Right forelimb (tissue), 1 donor: ENCODE measurements around the gene JAG2.

ENCODE experiments used
- DNase-seq: peaks from one replicate; pipeline ENCODE4 v3.0.0-alpha.2; 2018

The JAG2 gene

DNA sequence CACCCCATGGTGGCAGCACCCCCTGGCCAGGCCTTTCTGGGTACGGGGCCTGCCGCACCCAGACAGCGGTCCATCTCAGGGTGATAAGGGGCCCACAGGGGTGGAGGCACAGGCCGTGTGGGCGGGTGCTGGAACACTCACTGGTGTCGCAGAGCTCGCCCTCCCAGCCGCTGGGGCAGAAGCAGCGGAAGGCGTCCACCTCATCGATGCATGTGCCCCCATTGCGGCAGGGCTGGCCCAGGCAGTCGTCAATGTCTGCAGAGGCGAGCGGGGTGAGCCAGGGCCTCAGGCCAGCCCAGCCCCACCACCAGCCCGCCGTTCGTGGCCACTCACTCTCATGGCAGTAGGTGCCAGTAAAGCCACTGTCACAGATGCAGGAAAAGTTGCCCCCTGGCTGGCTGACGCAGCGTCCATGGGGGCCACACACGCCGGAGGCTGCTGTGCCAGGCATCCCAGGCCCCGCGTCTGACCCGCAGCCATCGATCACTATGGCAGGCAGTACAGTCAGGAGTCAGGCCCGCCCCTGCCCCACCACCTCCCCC, 19.9 kb downstream of the JAG2 start:
- peak; percentile 37 for DNase-seq

DNA sequence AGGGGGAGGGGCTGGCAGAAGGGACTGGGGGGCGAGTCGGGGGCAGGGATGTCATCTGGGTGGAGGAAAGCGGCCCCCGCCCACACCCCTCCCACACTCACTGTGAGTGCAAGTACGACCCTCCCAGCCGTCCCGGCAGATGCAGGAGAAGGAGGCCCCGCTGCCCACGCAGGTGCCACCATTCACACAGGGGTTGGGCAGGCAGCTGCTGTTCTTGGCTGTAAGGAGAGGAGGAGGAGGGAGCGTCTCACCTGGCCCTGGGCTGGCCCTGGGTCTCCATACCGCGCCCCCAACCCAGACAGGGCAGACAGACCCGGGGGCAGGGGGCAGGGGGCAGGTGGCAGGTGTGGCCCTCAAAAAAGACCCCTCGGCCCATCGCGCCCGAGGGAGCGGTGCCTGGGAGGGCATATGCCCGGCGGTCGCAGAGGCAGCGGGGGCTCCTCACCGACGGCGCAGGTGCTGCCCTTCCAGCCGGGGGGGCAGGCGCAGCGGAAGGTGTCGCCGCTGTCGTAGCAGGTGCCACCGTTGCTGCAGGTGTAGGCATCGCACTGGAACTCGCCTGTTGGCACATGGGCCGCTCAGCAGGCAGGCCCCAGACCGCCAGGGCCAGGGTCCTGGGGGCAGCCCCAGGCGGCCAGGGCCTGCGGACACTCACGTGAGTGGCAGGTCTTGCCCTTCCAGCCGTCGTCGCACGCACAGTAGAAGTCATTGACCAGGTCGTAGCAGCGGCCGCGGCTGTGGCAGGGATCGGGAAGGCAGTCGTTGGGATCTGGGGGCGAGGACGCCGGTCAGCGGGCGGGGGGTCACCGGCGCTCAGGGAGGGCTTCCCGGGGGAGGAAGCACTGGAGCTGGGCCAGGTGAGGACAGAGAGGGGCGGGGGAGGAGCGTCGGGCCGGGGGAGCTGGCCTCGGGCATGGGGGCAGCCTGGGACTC, 20.6 kb downstream of the JAG2 start:
- peak; percentile 32 for DNase-seq

DNA sequence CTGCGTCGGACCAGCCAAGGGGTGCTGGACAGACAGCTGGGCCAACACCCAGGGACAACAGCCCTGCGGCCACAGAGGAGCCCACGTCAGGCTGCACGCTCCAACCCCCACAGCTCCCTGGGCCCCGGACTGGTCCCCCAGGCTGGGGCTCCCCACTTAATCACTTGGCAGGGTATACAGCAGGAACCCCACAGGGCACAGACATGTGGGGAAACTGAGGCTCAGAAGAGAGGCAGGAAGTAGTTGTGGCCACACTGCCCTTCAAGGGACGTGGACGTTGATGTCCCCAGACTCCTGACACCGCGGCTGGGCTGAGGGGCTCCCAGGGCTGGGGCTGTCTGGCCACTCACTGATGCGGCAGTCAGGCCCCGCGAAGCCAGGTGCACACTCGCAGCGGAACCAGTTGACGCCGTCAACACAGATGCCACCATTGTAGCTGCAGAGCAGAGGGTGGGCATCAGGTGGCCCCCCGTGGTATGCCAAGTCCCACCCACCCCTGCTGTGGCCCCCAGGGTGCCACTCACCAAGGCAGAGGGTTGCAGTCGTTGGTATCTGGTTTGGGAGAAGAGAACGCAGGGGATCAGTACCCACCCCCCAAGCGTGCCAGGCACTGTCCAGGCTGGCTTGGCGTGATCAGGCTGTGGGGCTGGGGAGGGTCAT, 21.5 kb downstream of the JAG2 start:
- peak; percentile 6 for DNase-seq

DNA sequence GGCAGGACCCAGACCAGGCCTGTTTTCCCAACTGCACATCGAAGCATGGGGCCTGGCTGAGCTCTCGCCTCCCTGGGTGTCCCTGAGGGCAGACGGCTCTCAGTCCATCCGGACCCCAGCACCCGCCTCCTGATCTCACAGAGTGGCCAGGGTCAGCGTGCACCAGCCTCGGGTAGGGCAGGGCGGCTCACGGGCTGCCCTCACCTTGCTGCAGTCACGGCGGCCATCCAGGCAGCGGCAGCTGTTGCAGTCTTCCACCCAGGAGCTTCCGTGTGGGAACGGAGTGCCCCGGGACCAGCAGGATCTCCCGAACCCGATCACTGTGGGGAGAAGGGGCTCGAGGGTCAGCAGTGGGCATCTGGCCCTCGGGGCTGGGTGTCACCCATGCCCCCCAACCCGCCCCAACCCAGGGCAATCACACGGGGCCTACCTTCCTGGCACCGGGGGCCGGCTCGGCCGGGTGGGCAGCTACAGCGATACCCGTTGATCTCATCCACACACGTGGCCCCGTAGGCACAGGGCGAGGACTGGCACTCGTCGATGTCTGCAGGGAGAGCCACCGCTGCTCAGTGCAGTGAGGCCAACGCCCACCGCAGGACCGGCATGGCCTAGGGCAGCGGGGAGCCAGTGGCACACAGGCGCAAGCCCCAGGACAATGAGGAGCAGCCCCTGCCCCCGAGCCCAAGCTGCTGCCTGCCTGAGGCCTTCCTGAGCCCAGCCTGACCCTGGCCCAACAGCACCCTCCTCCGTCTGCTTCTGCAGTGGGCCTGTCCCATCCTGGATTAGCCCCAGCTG, 22.2 kb downstream of the JAG2 start:
- peak; percentile 43 for DNase-seq

DNA sequence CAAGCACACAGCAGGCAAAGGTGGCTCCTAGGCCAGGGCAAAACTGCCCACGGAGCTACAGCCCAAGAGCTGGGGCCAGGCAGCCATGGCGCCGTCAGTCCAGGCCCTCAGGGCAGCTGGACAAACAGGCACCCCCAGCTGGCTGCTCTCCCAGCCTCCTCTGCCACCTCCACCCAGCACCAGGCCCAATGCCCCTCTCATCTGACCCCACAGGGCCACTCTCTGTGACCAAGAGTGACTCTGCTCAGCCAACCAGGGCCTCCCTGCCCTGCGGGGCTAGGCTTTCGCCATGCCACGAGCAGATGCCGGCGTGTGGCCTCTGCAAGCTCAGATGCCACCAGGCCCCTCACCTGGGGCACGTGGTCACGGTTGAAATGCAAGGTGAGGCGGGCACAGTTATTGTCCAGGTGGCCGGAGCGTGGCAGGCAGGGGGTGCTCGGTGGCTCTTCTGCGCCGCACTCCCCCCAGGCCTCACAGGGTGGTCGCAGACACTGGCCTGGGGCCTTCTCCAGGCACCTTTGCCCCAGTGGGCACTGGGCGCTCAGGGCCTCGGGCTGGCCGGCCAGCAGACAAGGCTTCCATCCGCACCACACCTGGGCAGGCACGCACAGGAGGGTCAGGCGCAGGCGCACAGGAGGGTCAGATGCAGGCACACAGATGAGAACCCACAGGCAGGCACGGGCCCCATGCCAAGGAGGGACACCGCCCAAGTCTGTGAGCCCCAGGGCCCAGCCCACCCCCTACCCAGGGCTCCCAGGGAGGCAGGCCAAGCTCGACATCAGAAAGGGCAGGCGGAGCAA, 23.0 kb downstream of the JAG2 start:
- peak; percentile 33 for DNase-seq

DNA sequence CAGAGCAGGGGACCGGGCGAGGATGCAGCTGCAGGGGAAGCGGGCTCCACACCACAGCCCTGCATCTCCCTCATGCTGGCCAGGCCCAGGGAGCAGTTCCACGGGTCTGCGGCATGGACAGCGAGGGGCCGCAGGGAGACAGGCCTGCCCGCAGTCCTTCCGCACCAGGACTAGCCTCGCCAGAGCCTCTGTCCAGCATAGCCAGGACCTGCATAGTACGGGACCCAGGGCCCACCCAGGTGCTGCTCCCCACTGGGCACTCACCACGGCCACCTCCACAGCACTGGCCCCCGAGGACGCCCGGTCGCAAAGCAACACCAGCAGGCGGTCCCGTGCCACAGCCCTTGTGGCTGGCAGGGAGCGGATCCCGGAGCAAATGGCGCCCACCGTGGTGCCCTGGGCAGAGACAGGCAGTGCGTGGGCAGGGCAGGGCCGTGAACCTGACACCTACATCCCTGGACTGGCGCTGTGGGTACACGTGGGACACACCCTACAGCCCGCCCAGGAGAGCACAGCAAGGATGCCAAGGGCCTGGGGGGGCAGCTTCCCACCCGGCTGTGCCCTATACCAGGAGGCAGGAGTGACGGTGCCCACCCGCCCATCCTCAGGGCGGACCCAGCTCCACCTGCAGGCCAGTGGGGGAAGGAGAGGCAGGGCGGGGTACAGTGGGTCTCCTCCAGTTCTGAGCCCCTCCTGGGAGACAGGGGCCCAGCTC, 23.8 kb downstream of the JAG2 start:
- peak; percentile 30 for DNase-seq

DNA sequence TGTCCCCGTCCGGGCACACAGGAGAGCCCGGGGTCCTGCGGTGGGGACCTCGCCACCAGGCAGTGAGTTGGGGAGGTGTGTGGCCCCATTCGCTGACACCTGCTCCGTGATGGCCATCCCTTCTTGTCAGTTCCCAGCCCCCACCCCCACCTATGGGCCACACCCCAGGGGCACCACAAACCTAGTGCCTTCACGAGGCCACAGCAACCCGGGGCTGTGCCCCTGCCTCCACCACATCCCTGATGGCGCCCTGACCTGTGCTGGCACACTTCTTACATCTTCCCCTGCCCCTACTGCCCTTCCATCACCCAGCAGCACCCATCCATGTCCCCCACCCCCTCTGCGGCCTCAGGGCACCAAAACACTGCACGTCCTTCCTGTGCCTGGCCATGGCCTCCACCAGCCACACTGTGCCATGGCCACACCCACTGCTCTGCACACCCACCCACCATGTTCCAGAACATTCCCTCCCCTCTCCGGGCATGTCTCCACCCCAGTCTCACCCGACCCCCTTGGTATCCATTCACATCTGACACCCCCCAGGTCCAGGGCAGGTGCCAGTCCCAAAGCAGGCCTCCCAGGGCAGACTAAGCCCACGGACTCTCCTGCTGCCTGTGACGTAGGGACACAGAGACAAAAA, 24.4 kb downstream of the JAG2 start:
- peak; percentile 30 for DNase-seq

DNA sequence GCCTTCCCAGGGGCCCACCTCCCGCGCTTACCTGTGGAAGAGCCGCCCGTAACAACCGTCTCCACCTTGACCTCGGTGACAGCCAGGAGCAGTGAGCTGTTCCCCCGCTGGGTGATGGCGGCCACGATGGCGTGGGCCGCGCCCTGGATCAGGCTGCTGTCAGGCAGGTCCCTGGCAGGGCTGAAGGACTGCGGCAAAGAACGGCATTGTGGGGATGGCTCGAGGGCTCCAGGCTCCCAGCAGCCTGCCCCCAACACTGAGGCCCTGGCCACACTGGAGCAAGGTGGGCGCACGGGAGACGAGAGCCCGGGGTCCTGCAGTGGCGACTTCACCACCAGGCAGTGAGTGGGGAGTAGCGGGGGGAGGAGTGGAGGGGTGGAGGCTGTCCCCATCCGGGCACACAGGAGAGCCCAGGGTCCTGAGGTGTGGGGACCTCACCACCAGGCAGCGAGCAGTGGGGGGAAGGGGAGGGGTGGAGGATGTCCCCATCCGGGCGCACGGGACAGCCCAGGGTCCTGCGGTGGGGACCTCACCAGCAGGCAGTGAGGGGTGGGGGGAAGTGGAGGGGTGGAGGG, 25.0 kb downstream of the JAG2 start:
- peak; percentile 39 for DNase-seq

DNA sequence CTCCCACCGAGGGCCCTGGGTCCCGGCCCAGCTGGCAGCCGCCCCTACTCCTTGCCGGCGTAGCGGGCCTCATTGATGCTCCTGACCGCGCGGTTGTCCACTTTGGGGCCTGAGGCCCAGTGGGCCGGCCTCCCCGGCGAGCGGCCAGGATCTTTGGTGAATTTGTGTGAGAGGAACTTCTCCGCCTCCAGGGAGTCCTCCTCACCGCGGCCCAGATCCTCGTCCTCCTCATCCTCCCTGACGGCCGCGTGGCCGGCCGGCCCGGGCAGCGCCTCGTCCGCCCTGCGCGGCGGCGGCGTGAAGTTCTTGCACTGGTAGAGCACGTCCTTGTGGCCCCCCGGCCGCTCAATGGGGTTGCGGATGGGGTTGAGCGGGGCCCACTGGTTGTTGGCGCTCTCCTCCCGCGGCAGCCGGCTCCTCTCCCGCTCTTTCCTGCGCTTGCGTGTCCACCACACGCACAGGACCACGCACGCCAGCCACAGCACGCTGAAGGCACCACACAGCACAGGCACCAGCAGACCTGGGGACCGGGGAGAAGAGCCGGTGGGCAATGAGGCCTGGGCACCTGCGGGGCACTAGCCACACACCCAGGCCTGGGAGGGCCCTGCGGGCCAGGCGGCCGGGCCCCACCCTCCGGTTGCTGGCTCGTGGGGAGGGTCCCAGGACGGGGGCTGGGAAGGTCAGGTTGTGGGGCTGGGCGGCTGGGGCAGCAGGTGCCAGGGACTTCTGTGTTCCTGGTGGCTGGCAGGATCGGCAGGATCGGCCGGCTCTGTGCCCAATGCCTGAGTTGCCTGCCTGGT, 25.7 kb downstream of the JAG2 start:
- peak; percentile 24 for DNase-seq

DNA sequence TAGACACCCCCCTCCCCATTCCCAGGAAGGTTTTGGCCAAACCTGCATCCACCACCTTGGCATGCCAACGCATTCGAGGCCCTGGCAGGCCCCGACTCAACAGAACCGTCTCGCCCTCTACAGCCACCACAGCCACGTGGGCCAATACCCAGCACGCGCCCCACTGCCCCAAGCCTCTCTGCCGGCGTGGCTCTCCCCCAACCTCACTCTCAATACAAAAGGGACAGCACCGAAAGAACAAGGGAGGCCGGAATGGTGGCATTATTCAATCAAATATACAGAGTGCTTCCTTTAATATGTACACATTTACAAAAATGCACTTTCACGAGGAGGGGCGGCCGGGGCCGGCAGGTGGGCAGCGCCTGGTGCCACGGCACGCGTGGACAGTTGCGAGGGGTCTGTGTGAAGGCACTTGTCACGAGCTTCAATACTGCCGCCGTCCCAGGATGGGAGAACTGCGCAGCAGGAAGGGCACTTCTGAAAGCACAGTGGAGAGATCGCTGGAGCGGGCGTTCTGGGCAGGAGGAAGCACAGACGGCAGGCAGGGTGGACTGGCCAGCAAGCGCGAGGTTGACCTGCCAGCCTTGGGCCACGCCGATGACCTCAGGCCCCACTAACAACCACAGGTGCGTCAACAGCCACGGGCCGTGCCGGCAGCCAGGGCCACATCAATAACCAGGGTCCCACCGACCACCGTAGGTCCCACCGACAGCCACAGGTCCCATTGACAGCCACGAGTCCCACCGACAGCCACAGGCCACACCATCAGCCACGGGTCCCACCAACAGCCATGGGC, 26.9 kb downstream of the JAG2 start:
- peak; percentile 16 for DNase-seq

DNA sequence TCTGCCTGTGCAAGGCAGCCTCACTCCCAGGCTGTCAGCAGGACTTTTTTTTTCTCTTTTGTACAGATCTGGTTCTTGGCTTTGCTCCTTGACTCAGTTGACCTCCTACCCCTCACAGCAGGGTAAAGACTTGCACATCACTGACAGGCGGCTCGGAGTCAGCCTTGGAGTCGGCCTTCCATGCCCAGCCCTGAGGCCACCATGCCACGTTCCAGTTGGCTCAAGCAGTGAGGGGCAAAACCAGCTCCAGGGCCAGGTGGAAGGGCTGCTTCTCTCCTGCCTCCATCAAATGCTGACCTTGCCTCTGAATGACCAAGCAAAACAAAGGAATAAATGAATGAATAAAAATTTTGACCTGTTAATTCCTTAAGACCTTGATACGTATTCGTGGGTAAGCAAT, 27.6 kb downstream of the JAG2 start:
- peak; percentile 17 for DNase-seq

DNA sequence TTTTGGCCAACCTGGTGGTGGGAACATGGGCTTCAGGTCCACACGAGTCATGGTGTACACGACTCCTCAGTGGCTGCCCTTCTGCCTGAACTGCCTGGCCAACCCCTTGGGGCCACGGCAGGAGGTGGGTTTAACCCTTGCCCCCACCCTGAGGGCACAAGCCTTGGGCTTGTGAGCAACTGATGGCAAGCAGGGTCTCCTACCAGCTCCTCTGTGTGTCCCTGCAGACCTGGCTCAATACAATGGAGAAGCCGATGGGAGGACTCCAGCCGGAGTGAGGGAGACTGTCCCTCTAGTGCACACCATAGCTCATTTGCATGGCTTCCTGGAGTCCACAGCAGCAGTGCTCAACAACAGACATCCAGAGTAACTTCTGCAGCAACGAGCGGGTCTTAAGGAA, 28.0 kb downstream of the JAG2 start:
- no peak for DNase-seq

DNA sequence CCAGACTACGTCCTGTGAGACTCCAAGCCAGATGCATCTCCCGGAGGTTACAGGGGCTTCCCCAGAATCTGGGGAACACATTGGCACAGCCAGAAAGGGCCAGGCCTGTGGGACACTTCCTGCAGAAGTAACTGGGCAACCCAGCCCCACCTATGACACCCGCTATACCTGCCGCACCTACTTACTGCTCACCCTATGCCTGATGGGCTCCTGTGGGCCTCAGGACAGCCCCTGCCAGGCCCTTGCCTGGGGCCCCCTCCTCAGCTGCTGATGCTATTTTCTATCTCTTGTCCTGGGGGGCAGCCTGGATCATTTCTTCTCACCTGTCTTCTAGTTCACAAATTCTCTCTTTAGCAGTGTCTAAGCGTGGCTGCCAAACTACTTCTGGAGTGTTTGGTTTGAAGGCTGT, 28.7 kb downstream of the JAG2 start:
- DNase-seq = no peak

DNA sequence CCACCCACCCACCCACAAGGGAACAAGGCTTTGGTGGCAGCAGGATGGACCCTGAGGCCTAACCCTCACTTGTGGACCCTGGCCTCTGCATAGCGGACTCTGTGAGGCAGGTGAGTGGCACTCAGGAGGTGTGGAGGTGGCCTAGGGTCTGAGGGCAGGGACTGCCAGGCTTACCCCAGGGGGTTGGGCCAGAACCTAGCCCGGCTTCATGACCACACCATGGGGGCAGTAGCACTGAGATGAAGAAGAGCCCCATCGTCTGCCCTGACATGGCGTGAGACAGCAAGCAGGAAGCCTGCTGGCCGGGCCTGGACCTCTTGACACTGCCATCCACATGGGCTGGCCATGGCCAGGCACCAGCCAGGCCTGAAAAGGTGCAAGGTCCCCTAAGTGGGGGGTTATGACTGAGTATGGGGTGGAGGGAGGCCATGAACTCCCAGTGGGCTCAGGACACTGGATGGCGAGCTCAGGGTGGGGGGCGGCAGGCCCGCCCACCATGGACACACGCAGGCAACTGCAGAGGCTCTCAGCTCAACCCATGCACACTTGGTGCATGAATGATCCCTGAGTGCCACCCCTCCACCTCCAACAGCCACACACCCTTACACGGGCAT, 29.3 kb downstream of the JAG2 start:
- DNase-seq = peak; percentile 7

DNA sequence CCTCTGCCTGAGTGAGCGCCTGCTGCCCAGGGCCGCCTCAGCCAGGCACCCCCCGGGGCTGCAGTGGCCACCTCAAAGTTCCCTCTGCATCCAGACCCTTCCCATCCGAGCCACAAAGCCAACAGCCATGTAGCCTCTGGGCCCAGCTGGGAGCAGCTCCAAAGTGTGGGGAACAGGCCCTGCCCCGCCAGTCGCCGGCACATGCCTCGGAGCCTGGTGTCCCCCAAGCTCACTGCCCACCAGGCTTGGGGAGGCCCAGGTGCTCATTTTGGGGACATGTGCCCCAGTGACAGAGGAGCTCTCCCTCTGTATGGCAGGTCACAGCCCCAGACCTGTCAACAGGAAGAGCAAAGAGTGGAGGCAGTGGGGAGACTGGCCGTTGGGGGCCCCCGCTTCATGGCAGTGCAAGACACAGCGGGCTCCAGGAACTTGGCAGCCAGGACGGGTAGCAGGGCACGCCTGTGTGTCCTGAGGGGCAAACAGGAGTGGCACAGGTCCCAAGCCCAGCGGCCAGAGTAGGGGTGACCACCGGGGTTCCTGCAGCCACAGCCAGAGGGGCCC, 29.9 kb downstream of the JAG2 start:
- DNase-seq = peak; percentile 35

DNA sequence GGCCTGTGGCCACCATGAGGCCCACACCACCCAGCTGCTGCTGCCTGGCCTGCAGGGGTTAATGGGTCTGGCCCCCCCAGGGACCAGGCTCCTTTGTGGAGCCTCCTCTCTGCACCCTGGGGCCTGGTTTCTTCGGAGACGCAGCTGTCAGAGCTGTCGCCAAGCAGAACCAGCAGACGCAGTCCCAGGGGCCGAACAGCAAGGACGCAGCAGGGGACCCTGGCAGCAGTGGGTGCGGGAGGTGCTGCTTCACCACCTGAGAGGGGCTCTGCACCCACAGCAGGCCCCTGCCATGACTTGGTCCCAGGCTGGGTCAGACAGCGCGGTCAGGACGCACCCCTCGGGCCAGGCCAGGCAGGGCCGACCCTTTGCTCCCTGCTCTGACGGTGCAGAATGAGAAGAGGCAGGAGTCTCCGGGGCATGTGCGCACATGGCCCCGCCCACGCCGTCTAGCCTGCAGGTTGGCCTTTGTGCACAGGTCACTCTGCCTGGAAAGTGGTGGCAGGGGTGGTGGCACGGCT, 30.5 kb downstream of the JAG2 start:
- DNase-seq = peak; percentile 37

DNA sequence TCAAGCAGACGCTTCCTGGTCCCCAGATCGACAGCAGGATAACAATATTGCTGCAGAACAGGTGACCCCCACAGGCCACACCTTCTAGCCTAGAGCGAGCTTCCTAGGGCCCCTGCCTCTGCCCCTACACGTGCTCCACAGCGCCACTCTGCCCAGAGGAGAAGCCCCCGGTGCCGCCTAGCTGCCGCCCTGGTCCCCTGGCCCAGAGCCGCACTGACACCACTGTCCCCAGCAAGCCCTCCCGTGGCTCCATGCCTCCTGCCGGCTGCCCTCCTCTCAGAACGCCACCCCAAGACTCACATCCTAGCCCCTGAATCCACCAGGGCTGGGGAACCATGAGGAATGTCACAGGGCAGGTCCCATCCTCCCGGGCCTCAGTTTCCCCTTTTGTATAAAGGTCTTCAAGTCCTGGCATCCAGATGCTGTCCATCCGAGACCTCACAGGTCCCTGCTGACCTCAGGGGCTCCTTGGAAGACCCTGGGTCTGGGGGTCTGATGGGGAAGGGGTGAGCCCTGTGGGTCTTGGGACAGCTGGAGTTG, 31.0 kb downstream of the JAG2 start:
- peak; percentile 39 for DNase-seq
